Panc1 (cell line): ENCODE results near the gene CMTM6.
"Not testable (repeated sequence)": the region's sequence is repeated elsewhere in the genome, so short reads cannot be mapped to it uniquely, and the experiment has no call there.

ENCODE experiments used
- POLR2AphosphoS5 ChIP-seq: IDR thresholded peaks from 2 replicates; pipeline ENCODE4 v1.6.1; 2012; ENCODE audit warnings: mild to moderate bottlenecking, low read depth, low read length, moderate library complexity
- SIN3A ChIP-seq: IDR thresholded peaks from 2 replicates; pipeline ENCODE4 v1.6.1; 2012; ENCODE audit warnings: low read depth, mild to moderate bottlenecking, low read length, moderate library complexity, borderline replicate concordance; ENCODE audit not compliant: insufficient read depth
- TCF7L2 ChIP-seq: IDR thresholded peaks from 2 replicates; pipeline ENCODE4 v1.6.1; 2011; ENCODE audit warnings: mild to moderate bottlenecking, low read depth, low read length, inconsistent platforms
- TF ChIP-seq, protein P1 (sequence below): fragments of 450-650 bp; IDR thresholded peaks from 2 replicates; pipeline ENCODE4 v1.5.1; 2017; ENCODE audit warnings: mild to moderate bottlenecking
- TF ChIP-seq, protein P2 (sequence below), 2 experiments: IDR thresholded peaks; 2 replicates each; pipeline ENCODE4 v1.6.1; 2011 to 2012; ENCODE audit warnings: low read depth in 2 of 2, control low read depth in 1 of 2, low read length in 1 of 2, mild to moderate bottlenecking in 1 of 2, moderate library complexity in 1 of 2; ENCODE audit not compliant: insufficient read depth in 1 of 2

DNA sequence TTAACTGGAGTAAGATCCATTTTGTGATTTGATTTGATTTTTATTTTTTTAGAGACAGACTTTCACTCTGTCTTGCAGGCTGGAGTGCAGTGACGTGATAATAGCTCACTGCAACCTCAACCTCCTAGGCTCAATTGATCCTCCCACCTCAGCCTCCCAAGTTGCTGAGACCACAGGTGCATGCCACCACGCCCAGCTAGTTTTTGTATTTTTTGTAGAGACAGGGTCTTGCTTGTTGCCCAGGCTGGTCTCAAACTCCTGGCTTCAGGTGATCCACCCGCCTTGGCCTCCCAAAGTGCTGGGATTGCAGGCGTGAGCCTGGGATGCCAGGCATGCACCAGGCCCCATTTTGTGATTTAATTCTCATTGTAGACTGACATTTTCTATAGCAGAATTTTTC, 63.2 kb downstream of the CMTM6 start:
- TF ChIP-seq SIN3A, POLR2AphosphoS5, TCF7L2: not testable (repeated sequence)
- TF ChIP-seq, protein P1, sequence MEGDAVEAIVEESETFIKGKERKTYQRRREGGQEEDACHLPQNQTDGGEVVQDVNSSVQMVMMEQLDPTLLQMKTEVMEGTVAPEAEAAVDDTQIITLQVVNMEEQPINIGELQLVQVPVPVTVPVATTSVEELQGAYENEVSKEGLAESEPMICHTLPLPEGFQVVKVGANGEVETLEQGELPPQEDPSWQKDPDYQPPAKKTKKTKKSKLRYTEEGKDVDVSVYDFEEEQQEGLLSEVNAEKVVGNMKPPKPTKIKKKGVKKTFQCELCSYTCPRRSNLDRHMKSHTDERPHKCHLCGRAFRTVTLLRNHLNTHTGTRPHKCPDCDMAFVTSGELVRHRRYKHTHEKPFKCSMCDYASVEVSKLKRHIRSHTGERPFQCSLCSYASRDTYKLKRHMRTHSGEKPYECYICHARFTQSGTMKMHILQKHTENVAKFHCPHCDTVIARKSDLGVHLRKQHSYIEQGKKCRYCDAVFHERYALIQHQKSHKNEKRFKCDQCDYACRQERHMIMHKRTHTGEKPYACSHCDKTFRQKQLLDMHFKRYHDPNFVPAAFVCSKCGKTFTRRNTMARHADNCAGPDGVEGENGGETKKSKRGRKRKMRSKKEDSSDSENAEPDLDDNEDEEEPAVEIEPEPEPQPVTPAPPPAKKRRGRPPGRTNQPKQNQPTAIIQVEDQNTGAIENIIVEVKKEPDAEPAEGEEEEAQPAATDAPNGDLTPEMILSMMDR, result not testable (repeated sequence)
- TF ChIP-seq, protein P2, sequence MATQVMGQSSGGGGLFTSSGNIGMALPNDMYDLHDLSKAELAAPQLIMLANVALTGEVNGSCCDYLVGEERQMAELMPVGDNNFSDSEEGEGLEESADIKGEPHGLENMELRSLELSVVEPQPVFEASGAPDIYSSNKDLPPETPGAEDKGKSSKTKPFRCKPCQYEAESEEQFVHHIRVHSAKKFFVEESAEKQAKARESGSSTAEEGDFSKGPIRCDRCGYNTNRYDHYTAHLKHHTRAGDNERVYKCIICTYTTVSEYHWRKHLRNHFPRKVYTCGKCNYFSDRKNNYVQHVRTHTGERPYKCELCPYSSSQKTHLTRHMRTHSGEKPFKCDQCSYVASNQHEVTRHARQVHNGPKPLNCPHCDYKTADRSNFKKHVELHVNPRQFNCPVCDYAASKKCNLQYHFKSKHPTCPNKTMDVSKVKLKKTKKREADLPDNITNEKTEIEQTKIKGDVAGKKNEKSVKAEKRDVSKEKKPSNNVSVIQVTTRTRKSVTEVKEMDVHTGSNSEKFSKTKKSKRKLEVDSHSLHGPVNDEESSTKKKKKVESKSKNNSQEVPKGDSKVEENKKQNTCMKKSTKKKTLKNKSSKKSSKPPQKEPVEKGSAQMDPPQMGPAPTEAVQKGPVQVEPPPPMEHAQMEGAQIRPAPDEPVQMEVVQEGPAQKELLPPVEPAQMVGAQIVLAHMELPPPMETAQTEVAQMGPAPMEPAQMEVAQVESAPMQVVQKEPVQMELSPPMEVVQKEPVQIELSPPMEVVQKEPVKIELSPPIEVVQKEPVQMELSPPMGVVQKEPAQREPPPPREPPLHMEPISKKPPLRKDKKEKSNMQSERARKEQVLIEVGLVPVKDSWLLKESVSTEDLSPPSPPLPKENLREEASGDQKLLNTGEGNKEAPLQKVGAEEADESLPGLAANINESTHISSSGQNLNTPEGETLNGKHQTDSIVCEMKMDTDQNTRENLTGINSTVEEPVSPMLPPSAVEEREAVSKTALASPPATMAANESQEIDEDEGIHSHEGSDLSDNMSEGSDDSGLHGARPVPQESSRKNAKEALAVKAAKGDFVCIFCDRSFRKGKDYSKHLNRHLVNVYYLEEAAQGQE (IDR thresholded peaks at IDR 0.05; ENCODE audit: insufficient read depth in 1 of 2, low read depth in 2 of 2, low read length in 1 of 2), result not testable (repeated sequence)
